ENCODE measurements around the gene ABLIM1. TPM values are rescaled to one million over a fixed set of nuclear protein-coding genes. Genes with fewer than 3 reads are reported as not detected.
A peak's percentile ranks its signal among the peaks of the same experiment; 100 is the strongest.

The ABLIM1 gene
- total and polyA plus RNA-seq, 3 donors from 2014 or later = 90.0 to 137 (median 128) TPM

DNA sequence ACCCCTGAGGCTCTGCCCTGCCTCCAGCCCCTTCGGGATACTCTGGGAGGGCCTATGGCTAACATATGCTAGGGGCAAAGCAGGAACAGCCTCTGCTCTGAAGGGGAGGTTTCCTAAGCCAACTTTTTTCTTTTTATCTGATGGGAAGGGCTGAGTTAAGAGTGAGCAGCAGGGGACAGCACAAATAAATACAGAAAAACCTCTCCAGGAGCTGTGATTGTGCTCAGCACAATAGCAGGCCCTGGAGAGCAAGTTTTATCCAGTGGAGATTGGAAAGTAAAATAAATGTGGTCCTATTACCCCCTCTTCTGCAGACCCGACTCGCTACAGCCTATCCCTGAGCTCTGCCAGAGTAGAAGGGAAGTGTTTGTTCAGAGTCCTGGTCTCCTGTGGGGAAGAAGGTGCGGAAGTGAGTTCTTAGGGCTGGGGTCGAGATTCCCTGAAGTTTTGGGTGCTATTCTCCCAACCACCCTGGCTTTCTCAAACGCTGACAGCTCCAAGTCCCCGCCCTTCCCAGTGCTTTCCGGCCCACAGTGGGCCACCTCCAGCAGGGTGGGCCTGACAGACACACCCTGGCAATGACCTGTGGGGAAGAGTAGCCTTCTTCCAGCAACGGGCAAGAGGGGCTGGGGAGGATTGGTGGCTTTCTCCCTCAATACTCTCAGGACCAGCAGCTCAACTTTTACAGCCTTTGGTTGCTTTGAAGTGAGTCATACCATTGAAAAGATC is 230.8 kb downstream of the ABLIM1 start:
- WGBS, 2 donors = 55 to 64% methylated on average over 9 of the region's 9 CpGs
- H3K4me1 ChIP-seq = peaks cover 11% of the 10 kb centered on the region
- no peaks in the 10 kb centered on the region for H3K9me3 ChIP-seq
- intact Hi-C loops (cut with DNase I; ENCODE audit: low total_unique reads) = no loop called here
- no peaks in the 10 kb centered on the region for H3K27me3 ChIP-seq
- no peak overlapping the region for H3K4me3 ChIP-seq
- TF ChIP-seq POLR2A (IDR thresholded peaks at IDR 0.05) = no peak
- TF ChIP-seq, protein P1, sequence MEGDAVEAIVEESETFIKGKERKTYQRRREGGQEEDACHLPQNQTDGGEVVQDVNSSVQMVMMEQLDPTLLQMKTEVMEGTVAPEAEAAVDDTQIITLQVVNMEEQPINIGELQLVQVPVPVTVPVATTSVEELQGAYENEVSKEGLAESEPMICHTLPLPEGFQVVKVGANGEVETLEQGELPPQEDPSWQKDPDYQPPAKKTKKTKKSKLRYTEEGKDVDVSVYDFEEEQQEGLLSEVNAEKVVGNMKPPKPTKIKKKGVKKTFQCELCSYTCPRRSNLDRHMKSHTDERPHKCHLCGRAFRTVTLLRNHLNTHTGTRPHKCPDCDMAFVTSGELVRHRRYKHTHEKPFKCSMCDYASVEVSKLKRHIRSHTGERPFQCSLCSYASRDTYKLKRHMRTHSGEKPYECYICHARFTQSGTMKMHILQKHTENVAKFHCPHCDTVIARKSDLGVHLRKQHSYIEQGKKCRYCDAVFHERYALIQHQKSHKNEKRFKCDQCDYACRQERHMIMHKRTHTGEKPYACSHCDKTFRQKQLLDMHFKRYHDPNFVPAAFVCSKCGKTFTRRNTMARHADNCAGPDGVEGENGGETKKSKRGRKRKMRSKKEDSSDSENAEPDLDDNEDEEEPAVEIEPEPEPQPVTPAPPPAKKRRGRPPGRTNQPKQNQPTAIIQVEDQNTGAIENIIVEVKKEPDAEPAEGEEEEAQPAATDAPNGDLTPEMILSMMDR (IDR thresholded peaks at IDR 0.05) = no peak
- no peak for DNase-seq
- H3K36me3 ChIP-seq (ENCODE audit: low read depth, missing control alignments) = no peaks in the 10 kb centered on the region
- H3K27ac ChIP-seq = peak overlapping the region in 1 of 2 donors; percentile 62

DNA sequence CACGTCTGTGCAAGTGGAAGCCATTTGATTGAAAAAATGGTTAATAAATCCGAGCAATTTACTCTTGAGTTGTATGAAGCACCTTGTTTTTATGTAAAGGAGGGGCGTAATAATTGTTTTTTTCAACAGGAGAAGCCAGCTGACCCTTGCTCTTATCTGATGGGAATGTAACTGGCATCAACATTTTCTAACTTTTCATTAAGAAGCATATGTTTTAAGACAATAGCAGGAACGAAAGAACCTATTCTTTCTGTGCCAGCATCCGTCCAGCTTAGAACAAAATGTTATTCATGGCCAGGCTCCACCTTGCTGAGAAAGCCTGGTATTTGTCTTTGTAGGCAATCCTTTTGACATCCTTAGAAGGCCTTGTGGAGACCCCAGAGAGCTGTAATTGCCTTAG is 231.6 kb downstream of the ABLIM1 start:
- WGBS, 2 donors = 51 to 53% methylated on average over 5 of the region's 5 CpGs
- intact Hi-C loops (cut with DNase I; ENCODE audit: low total_unique reads) = no loop called here
- H3K36me3 ChIP-seq (ENCODE audit: low read depth, missing control alignments) = no peaks in the 10 kb centered on the region
- no peak for DNase-seq
- H3K27me3 ChIP-seq = no peaks in the 10 kb centered on the region
- H3K9me3 ChIP-seq = no peaks in the 10 kb centered on the region
- H3K27ac ChIP-seq = no peak overlapping the region
- TF ChIP-seq, protein P1 (IDR thresholded peaks at IDR 0.05) = no peak
- no peak for TF ChIP-seq POLR2A (IDR thresholded peaks at IDR 0.05)
- no peak overlapping the region for H3K4me3 ChIP-seq
- H3K4me1 ChIP-seq = peaks cover 11% of the 10 kb centered on the region

DNA sequence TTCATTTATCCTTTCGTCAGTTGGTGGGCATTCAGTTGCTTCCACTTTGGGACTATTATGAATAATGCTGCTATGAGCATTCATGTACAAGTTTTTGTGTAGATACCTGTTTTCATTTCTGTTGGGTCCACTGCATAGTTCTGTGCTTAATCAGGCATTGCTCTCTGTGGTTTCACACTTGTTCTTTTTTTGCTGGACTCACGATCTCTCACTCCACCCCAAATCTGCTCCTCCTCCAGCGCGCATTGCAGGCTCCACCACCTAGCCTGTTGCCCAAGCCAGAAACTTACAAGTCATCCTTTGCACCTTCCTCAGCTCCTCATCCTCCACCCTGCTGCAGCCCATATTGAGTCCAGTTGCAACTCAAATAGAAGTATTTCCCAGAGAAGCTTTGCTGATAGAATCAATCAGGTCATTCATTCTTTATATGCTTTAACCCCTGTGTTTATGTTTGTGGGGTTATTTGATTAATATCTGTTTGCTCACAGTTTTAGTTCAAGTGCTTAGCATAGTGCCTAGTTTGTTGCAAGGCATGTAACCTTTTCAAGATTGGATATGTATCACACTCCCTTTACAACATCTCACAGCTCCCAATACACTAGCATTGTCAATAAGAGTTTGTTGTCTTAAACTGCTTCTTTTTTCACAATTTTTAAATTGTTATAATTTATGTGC is 237.1 kb downstream of the ABLIM1 start:
- no peaks in the 10 kb centered on the region for H3K4me1 ChIP-seq
- no peaks in the 10 kb centered on the region for H3K9me3 ChIP-seq
- 91 to 92% methylated on average over 4 of the region's 4 CpGs for WGBS, 2 donors
- intact Hi-C loops (cut with DNase I; ENCODE audit: low total_unique reads) = no loop called here
- H3K4me3 ChIP-seq = no peak overlapping the region
- H3K36me3 ChIP-seq (ENCODE audit: low read depth, missing control alignments) = no peaks in the 10 kb centered on the region
- no peak for TF ChIP-seq POLR2A (IDR thresholded peaks at IDR 0.05)
- TF ChIP-seq, protein P1 (IDR thresholded peaks at IDR 0.05) = no peak
- no peak overlapping the region for H3K27ac ChIP-seq
- DNase-seq = no peak
- no peaks in the 10 kb centered on the region for H3K27me3 ChIP-seq

DNA sequence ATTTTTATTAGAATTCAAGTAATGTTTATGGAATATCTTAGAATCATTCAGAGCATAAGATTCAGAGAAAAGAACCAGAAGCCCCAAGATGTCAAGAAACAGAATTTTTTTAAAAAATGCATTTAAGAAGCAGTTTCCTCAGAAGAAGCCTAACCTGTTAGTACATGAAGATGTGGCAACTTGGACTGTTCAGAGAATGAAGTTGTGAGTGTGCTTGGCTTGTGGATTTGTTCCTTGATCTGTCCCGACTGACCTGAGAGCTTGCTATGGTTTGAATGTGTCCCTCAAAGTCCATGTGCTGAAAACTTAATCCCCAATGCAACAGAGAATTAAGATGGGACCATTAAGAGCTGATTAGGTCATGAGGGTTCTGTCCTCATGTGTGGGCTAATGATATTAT is 240.0 kb downstream of the ABLIM1 start:
- Histone ChIP-seq H3K27me3 (no peaks in the 10 kb centered on the region), H3K4me3 (no peak overlapping the region), H3K27ac (no peak overlapping the region), H3K4me1 (no peaks in the 10 kb centered on the region), H3K36me3 (ENCODE audit: low read depth, missing control alignments) (no peaks in the 10 kb centered on the region), H3K9me3 (no peaks in the 10 kb centered on the region)
- TF ChIP-seq POLR2A (IDR thresholded peaks at IDR 0.05) = no peak
- TF ChIP-seq, protein P1 (IDR thresholded peaks at IDR 0.05) = no peak
- intact Hi-C loops (cut with DNase I; ENCODE audit: low total_unique reads) = no loop called here
- no peak for DNase-seq
- WGBS, 2 donors = 91 to 97% methylated on average over 1 of the region's 1 CpG

Measured in testis (tissue), 3 donors.